ENCODE results near the gene PPEF1.

PPEF1 gene

GRCh38 chrX:18864390-18864920, 157.0 kb downstream of the PPEF1 start:
- TF ChIP-seq MAX (IDR thresholded peaks at IDR 0.05; ENCODE audit: low read depth, low read length): no peak
- TF ChIP-seq MYC (IDR thresholded peaks at IDR 0.05; ENCODE audit: low read depth, low read length): no peak
- no peak for TF ChIP-seq CTCF (IDR thresholded peaks at IDR 0.05; ENCODE audit: low read depth, low read length)
- no peak for TF ChIP-seq POLR2A (IDR thresholded peaks at IDR 0.05; ENCODE audit: extremely low read depth, insufficient read length)
- H3K4me3 ChIP-seq (ENCODE audit: low read depth, low read length): no peak overlapping the region
- no peak for DNase-seq (ENCODE audit: low read depth)

GRCh38 chrX:18871161-18871890, 163.9 kb downstream of the PPEF1 start:
- no peak for TF ChIP-seq CTCF (IDR thresholded peaks at IDR 0.05; ENCODE audit: low read depth, low read length)
- no peak for TF ChIP-seq MYC (IDR thresholded peaks at IDR 0.05; ENCODE audit: low read depth, low read length)
- TF ChIP-seq POLR2A (IDR thresholded peaks at IDR 0.05; ENCODE audit: extremely low read depth, insufficient read length): no peak
- no peak for TF ChIP-seq MAX (IDR thresholded peaks at IDR 0.05; ENCODE audit: low read depth, low read length)
- H3K4me3 ChIP-seq (ENCODE audit: low read depth, low read length): no peak overlapping the region
- no peak for DNase-seq (ENCODE audit: low read depth)

- no peak for DNase-seq (ENCODE audit: low read depth)
- H3K4me3 ChIP-seq (ENCODE audit: low read depth, low read length): no peak overlapping the region
- TF ChIP-seq CTCF (IDR thresholded peaks at IDR 0.05; ENCODE audit: low read depth, low read length) (no peak), MAX (IDR thresholded peaks at IDR 0.05; ENCODE audit: low read depth, low read length) (no peak), MYC (IDR thresholded peaks at IDR 0.05; ENCODE audit: low read depth, low read length) (no peak), POLR2A (IDR thresholded peaks at IDR 0.05; ENCODE audit: extremely low read depth, insufficient read length) (no peak)
Measured at GRCh38 chrX:18871970-18872369, 164.5 kb downstream of the PPEF1 start.

- DNase-seq (ENCODE audit: low read depth): no peak
- no peak overlapping the region for H3K4me3 ChIP-seq (ENCODE audit: low read depth, low read length)
- TF ChIP-seq MYC (IDR thresholded peaks at IDR 0.05; ENCODE audit: low read depth, low read length) (no peak), MAX (IDR thresholded peaks at IDR 0.05; ENCODE audit: low read depth, low read length) (no peak), POLR2A (IDR thresholded peaks at IDR 0.05; ENCODE audit: extremely low read depth, insufficient read length) (no peak), CTCF (IDR thresholded peaks at IDR 0.05; ENCODE audit: low read depth, low read length) (no peak)
Measured at GRCh38 chrX:18872621-18873020, 165.2 kb downstream of the PPEF1 start.

- no peak overlapping the region for H3K4me3 ChIP-seq (ENCODE audit: low read depth, low read length)
- no peak for DNase-seq (ENCODE audit: low read depth)
- TF ChIP-seq CTCF (IDR thresholded peaks at IDR 0.05; ENCODE audit: low read depth, low read length): no peak
- no peak for TF ChIP-seq MAX (IDR thresholded peaks at IDR 0.05; ENCODE audit: low read depth, low read length)
- no peak for TF ChIP-seq POLR2A (IDR thresholded peaks at IDR 0.05; ENCODE audit: extremely low read depth, insufficient read length)
- no peak for TF ChIP-seq MYC (IDR thresholded peaks at IDR 0.05; ENCODE audit: low read depth, low read length)
Measured at GRCh38 chrX:18873189-18873791, 165.8 kb downstream of the PPEF1 start.

Data from NB4 (cell line).